ENCODE measurements around the gene SLC30A7.

DNA sequence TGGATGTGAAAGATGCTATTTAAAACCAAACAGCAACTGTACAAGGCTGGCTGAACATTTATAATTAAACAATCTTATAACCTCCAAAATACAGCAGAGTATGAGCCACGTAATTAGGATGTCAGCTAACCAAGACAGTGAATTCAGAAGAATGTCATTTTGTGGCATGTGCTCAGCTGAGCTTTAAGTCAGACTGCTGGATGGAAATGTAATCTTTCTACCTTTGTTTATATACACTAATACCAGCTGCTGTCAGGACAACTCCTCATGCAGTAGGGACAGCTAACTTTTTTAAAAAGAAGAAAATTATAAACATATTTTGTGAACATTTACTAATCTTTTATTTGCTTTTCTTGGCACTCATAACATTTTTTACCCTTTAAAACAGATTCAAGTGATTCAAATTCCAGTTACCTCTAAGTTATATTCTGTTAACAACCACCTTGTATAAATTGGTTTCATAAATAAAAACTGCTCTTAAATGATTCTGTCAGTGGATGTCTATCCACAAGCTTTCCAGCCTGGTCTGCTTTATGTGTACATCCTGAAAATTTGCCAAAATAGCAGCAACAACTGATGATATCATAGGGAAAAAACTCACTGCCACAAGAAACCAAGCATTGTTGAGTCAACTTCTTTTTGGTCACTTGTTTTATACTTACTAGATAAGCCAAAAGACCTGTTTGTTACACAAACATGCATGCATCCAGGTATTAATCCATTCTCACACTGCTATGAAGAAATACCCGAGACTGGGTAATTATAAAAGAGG is 93.6 kb downstream of the SLC30A7 start:
- TF ChIP-seq, protein P1, sequence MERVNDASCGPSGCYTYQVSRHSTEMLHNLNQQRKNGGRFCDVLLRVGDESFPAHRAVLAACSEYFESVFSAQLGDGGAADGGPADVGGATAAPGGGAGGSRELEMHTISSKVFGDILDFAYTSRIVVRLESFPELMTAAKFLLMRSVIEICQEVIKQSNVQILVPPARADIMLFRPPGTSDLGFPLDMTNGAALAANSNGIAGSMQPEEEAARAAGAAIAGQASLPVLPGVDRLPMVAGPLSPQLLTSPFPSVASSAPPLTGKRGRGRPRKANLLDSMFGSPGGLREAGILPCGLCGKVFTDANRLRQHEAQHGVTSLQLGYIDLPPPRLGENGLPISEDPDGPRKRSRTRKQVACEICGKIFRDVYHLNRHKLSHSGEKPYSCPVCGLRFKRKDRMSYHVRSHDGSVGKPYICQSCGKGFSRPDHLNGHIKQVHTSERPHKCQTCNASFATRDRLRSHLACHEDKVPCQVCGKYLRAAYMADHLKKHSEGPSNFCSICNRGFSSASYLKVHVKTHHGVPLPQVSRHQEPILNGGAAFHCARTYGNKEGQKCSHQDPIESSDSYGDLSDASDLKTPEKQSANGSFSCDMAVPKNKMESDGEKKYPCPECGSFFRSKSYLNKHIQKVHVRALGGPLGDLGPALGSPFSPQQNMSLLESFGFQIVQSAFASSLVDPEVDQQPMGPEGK (CRISPR knock-in tag; IDR thresholded peaks at IDR 0.05; ENCODE audit: borderline replicate concordance): 0 out of 2 replicates have a peak, but pooled peaks have one; percentile 11
- TF ChIP-seq ZFP30 (CRISPR knock-in tag; IDR thresholded peaks at IDR 0.05) (no peak), SNAI2 (CRISPR knock-in tag; IDR thresholded peaks at IDR 0.05) (no peak), CSDC2 (CRISPR knock-in tag; IDR thresholded peaks at IDR 0.05) (no peak)
- TF ChIP-seq, protein P2, sequence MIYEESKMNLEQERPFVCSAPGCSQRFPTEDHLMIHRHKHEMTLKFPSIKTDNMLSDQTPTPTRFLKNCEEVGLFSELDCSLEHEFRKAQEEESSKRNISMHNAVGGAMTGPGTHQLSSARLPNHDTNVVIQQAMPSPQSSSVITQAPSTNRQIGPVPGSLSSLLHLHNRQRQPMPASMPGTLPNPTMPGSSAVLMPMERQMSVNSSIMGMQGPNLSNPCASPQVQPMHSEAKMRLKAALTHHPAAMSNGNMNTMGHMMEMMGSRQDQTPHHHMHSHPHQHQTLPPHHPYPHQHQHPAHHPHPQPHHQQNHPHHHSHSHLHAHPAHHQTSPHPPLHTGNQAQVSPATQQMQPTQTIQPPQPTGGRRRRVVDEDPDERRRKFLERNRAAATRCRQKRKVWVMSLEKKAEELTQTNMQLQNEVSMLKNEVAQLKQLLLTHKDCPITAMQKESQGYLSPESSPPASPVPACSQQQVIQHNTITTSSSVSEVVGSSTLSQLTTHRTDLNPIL (CRISPR knock-in tag; IDR thresholded peaks at IDR 0.05; ENCODE audit: low read depth): peak; percentile 36; the same call in 1 of the 2 replicates
